IMR-90 (cell line): ENCODE data around the gene RAD21L1. TPM values are rescaled to one million over a fixed set of nuclear protein-coding genes. Genes with fewer than 3 reads are reported as not detected.

Experiments
- ATAC-seq: fragments of 200-7000 bp; cut with Tn5 transposase; 2 replicates; pipeline ENCODE4 v1.9.1; 2020; ENCODE audit warnings: low read depth, mild to moderate bottlenecking, moderate library complexity
- BruUV-seq: library from RNA; stranded (reverse); fragments of 400-500 nt; replicated peaks from 2 replicates; lab custom pipeline; 2021; lab: Mats Ljungman, UMichigan
- CTCF ChIA-PET: fragments of 300-600 bp; formaldehyde crosslinking; extraction: SDS; loops from one replicate; lab custom pipeline; 2021; ENCODE audit warnings: antibody characterized with exemption; lab: Yijun Ruan, JAX
- POLR2A ChIA-PET: fragments of 300-600 bp; sonication (Branson Sonifier 250); formaldehyde crosslinking; loops from one replicate; lab custom pipeline; 2022; ENCODE audit warnings: antibody characterized with exemption; ENCODE audit not compliant: unreplicated experiment; lab: Charles Lee
- DNase-seq: peaks from one replicate; pipeline ENCODE4 v3.0.0; 2013
- H2AFZ ChIP-seq: replicated peaks from 2 replicates; pipeline ENCODE3; 2013; ENCODE audit warnings: low read length, mild to moderate bottlenecking; ENCODE audit not compliant: poor library complexity
- H2AK5ac ChIP-seq: 2 replicates; pipeline ENCODE4 v1.6.1; 2013; ENCODE audit warnings: low read depth, low read length, inconsistent platforms
- H2AK9ac ChIP-seq: replicated peaks from 2 replicates; pipeline ENCODE3; 2013; ENCODE audit warnings: mild to moderate bottlenecking, low read depth, low read length, moderate library complexity; ENCODE audit not compliant: poor library complexity
- H2BK120ac ChIP-seq: 2 replicates; pipeline ENCODE4 v1.6.1; 2013; ENCODE audit warnings: low read depth, low read length, inconsistent platforms
- H2BK15ac ChIP-seq: 3 replicates; pipeline ENCODE4 v1.6.1; 2013; ENCODE audit warnings: low read depth, low read length, inconsistent platforms
- H2BK20ac ChIP-seq: 2 replicates; pipeline ENCODE4 v1.6.1; 2013; ENCODE audit warnings: low read depth, mild to moderate bottlenecking, inconsistent platforms, low read length, moderate library complexity
- H2BK5ac ChIP-seq: 2 replicates; pipeline ENCODE4 v1.6.1; 2013; ENCODE audit warnings: mild to moderate bottlenecking, low read depth, low read length, inconsistent platforms; ENCODE audit not compliant: poor library complexity, severe bottlenecking
- H3K14ac ChIP-seq: replicated peaks from 2 replicates; pipeline ENCODE4 v1.6.1; 2013; ENCODE audit warnings: low read depth, low read length, inconsistent platforms
- H3K18ac ChIP-seq: 2 replicates; pipeline ENCODE4 v1.6.1; 2013; ENCODE audit warnings: low read depth, low read length, control low read depth
- H3K23ac ChIP-seq: 2 replicates; pipeline ENCODE4 v1.6.1; 2013; ENCODE audit warnings: low read depth, low read length, inconsistent platforms
- H3K27ac ChIP-seq: 2 replicates; pipeline ENCODE4 v1.5.1; 2013; ENCODE audit warnings: mild to moderate bottlenecking, control low read depth, low read length; ENCODE audit not compliant: insufficient read depth
- H3K27me3 ChIP-seq: 2 replicates; pipeline ENCODE4 v1.6.1; 2013; ENCODE audit warnings: low read length; ENCODE audit not compliant: control insufficient read depth, insufficient read depth
- H3K36me3 ChIP-seq: 2 replicates; pipeline ENCODE4 v1.6.1; 2013; ENCODE audit warnings: low read length, mixed read lengths; ENCODE audit not compliant: control insufficient read depth, insufficient read depth
- H3K4ac ChIP-seq: 2 replicates; pipeline ENCODE4 v1.6.1; 2013; ENCODE audit warnings: low read depth, low read length, inconsistent platforms
- H3K4me1 ChIP-seq: 2 replicates; pipeline ENCODE4 v1.6.1; 2013; ENCODE audit warnings: low read length, mixed read lengths; ENCODE audit not compliant: control insufficient read depth, insufficient read depth
- H3K4me2 ChIP-seq: 2 replicates; pipeline ENCODE4 v1.6.1; 2013; ENCODE audit warnings: low read depth, mild to moderate bottlenecking, control low read depth, low read length, moderate library complexity
- H3K4me3 ChIP-seq: 2 replicates; pipeline ENCODE4 v1.5.1; 2013; ENCODE audit warnings: low read depth, mild to moderate bottlenecking, control low read depth, low read length, moderate library complexity; ENCODE audit not compliant: insufficient read depth
- H3K56ac ChIP-seq: 2 replicates; pipeline ENCODE4 v1.6.1; 2013; ENCODE audit warnings: low read length, inconsistent platforms; ENCODE audit not compliant: insufficient read depth; ENCODE audit errors: extremely low read depth
- H3K79me1 ChIP-seq, 2 experiments: 2 replicates each; pipeline ENCODE4 v1.6.1; 2013; ENCODE audit warnings: low read length in 2 of 2, inconsistent platforms in 1 of 2, low read depth in 1 of 2
- H3K9ac ChIP-seq: 2 replicates; pipeline ENCODE4 v1.6.1; 2013; ENCODE audit warnings: low read depth, low read length, control low read depth
- H3K9me1 ChIP-seq: 2 replicates; pipeline ENCODE4 v1.6.1; 2013; ENCODE audit warnings: low read length, inconsistent platforms; ENCODE audit not compliant: insufficient read depth
- H3K9me3 ChIP-seq: 2 replicates; pipeline ENCODE4 v1.6.1; 2013; ENCODE audit warnings: low read length; ENCODE audit not compliant: control insufficient read depth, insufficient read depth
- H4K20me1 ChIP-seq: 2 replicates; pipeline ENCODE4 v1.6.1; 2013; ENCODE audit warnings: low read length, inconsistent platforms; ENCODE audit not compliant: insufficient read depth
- H4K5ac ChIP-seq: 2 replicates; pipeline ENCODE4 v1.6.1; 2013; ENCODE audit warnings: mild to moderate bottlenecking, low read depth, low read length, control low read depth
- H4K8ac ChIP-seq, 2 experiments: 2 replicates each; pipeline ENCODE4 v1.6.1; 2013; ENCODE audit warnings: low read depth in 2 of 2, low read length in 2 of 2, control low read depth in 1 of 2, inconsistent platforms in 1 of 2
- H4K91ac ChIP-seq: 2 replicates; pipeline ENCODE4 v1.6.1; 2013; ENCODE audit warnings: low read depth, low read length, inconsistent platforms; ENCODE audit not compliant: insufficient read depth
- FOS ChIP-seq: fragments of 150-350 bp; IDR thresholded peaks from 2 replicates; pipeline ENCODE4 v1.6.1; 2016; ENCODE audit warnings: low read depth, low read length
- MAZ ChIP-seq: IDR thresholded peaks from 2 replicates; pipeline ENCODE4 v1.6.1; 2012; ENCODE audit warnings: low read depth, mild to moderate bottlenecking, low read length, improper control_type of control experiment, moderate library complexity, borderline replicate concordance
- MXI1 ChIP-seq: IDR thresholded peaks from 2 replicates; pipeline ENCODE4 v1.6.1; 2012; ENCODE audit warnings: low read depth, mild to moderate bottlenecking, low read length, moderate library complexity, borderline replicate concordance
- NFE2L2 ChIP-seq: fragments of 150-350 bp; IDR thresholded peaks from 2 replicates; pipeline ENCODE4 v1.6.1; 2016; ENCODE audit warnings: low read depth, mild to moderate bottlenecking, low read length
- POLR2A ChIP-seq: IDR thresholded peaks from 2 replicates; pipeline ENCODE4 v1.6.1; 2012; ENCODE audit warnings: mild to moderate bottlenecking, low read depth, low read length
- RCOR1 ChIP-seq: IDR thresholded peaks from 2 replicates; pipeline ENCODE4 v1.6.1; 2012; ENCODE audit warnings: mild to moderate bottlenecking, low read length, improper control_type of control experiment; ENCODE audit not compliant: insufficient replicate concordance
- RFX5 ChIP-seq: IDR thresholded peaks from 2 replicates; pipeline ENCODE4 v1.8.0; 2012; ENCODE audit warnings: low read depth, mild to moderate bottlenecking, low read length, moderate library complexity
- SMC3 ChIP-seq: fragments of 150-350 bp; IDR thresholded peaks from 2 replicates; pipeline ENCODE4 v1.6.1; 2016; ENCODE audit warnings: low read depth, mild to moderate bottlenecking, antibody characterized with exemption, low read length, moderate library complexity
- WGBS, 2 experiments: methylation state at CpG; one replicate each; pipeline versions ENCODE4 v1.1.5 to v1.1.7; 2013; ENCODE audit warnings: missing lambda C conversion rate in 2 of 2; ENCODE audit not compliant: insufficient read length in 1 of 2; ENCODE audit errors: extremely low coverage in 2 of 2; 5-methylcytosine and 5-hydroxymethylcytosine counted together
- dilution Hi-C: fragments of 300-500 bp; cut with HindIII; formaldehyde crosslinking; loops from one replicate; pipeline ENCODE4 v1.14.3; 2018; ENCODE audit warnings: low sequenced_read_pairs; ENCODE audit not compliant: unreplicated experiment
- in situ Hi-C: fragments of 300-500 bp; cut with MboI; formaldehyde crosslinking; loops from 3 replicates; pipeline ENCODE4 v1.14.3; 2019; ENCODE audit warnings: low sequenced_read_pairs, inconsistent platforms, mixed read lengths
- intact Hi-C: fragments of 100-400 bp; cut with micrococcal nuclease; formaldehyde crosslinking; loops from 2 replicates; pipeline ENCODE4 v1.10.0; 2022
- polyA plus RNA-seq, 3 experiments: library from polyadenylated mRNA; depleted of rRNA; stranded (reverse); fragments of >200 nt; gene quantifications; 2 replicates each; pipeline ENCODE4 v1.2.3, GENCODE V29; 2012; ENCODE audit warnings: low replicate concordance in 1 of 3
- total RNA-seq: library from RNA; depleted of rRNA; stranded (reverse); fragments of >200 nt; gene quantifications from 2 replicates; pipeline ENCODE4 v1.2.3, GENCODE V29; 2012
- TF ChIP-seq, protein P1 (sequence below): conservative IDR thresholded peaks from 2 replicates; pipeline ENCODE4 v1.5.1; 2012; ENCODE audit warnings: mild to moderate bottlenecking, low read depth, low read length, improper control_type of control experiment
- TF ChIP-seq, protein P2 (sequence below): fragments of 150-350 bp; IDR thresholded peaks from 2 replicates; pipeline ENCODE4 v1.6.1; 2017; ENCODE audit warnings: mild to moderate bottlenecking, antibody characterized with exemption, low read length, low read depth

The RAD21L1 gene
- total and polyA plus RNA-seq, 2 of the 4 experiments (the other 2 are of a cell fraction), result not detected

DNA sequence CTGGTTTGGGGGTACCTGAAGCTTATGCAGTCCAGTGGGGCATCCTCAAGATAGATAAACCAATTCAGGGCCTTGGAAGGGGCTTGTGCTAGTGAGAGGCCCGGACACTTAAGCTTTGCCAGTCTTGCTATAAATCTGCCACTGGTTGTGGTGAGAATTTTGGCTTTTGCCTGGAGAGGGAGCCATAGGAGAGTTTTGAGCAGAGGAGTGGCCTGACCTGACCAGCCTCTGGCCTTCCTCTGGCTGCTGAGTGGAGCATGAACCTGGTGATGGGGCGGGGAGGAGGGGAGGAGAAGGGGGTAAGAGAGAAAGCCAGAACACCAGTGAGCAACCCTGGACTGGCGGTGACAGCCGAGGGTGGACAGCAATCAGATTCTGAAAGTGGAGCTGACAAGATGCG, 48.2 kb upstream of the RAD21L1 start:
- H3K4ac ChIP-seq, result no peak overlapping the region
- H4K20me1 ChIP-seq, result no peaks in the 10 kb centered on the region
- H3K27me3 ChIP-seq, result peaks cover 4% of the 10 kb centered on the region; the same call in 1 of the 2 replicates
- dilution Hi-C loops (no loop called here), intact Hi-C loops (no loop called here), in situ Hi-C loops (no loop called here)
- H4K5ac ChIP-seq, result no peak overlapping the region
- no peak overlapping the region for H2AFZ ChIP-seq
- TF ChIP-seq RCOR1, result no peak
- TF ChIP-seq RFX5, result no peak
- TF ChIP-seq, protein P1, sequence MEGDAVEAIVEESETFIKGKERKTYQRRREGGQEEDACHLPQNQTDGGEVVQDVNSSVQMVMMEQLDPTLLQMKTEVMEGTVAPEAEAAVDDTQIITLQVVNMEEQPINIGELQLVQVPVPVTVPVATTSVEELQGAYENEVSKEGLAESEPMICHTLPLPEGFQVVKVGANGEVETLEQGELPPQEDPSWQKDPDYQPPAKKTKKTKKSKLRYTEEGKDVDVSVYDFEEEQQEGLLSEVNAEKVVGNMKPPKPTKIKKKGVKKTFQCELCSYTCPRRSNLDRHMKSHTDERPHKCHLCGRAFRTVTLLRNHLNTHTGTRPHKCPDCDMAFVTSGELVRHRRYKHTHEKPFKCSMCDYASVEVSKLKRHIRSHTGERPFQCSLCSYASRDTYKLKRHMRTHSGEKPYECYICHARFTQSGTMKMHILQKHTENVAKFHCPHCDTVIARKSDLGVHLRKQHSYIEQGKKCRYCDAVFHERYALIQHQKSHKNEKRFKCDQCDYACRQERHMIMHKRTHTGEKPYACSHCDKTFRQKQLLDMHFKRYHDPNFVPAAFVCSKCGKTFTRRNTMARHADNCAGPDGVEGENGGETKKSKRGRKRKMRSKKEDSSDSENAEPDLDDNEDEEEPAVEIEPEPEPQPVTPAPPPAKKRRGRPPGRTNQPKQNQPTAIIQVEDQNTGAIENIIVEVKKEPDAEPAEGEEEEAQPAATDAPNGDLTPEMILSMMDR, result no peak
- no peak for TF ChIP-seq MXI1
- no peak for TF ChIP-seq SMC3
- TF ChIP-seq NFE2L2, result no peak
- TF ChIP-seq POLR2A, result no peak
- TF ChIP-seq, protein P2, sequence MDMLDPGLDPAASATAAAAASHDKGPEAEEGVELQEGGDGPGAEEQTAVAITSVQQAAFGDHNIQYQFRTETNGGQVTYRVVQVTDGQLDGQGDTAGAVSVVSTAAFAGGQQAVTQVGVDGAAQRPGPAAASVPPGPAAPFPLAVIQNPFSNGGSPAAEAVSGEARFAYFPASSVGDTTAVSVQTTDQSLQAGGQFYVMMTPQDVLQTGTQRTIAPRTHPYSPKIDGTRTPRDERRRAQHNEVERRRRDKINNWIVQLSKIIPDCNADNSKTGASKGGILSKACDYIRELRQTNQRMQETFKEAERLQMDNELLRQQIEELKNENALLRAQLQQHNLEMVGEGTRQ, result no peak
- TF ChIP-seq MAZ, result no peak
- no peak for TF ChIP-seq FOS
- H3K9ac ChIP-seq, result no peak overlapping the region
- ATAC-seq (peak; percentile 38; the same call in 1 of the 2 replicates), DNase-seq (peak; percentile 3)
- no peak overlapping the region for H3K4me3 ChIP-seq
- no peak overlapping the region for H2BK5ac ChIP-seq
- no peak overlapping the region for H3K14ac ChIP-seq
- no peak overlapping the region for H2BK15ac ChIP-seq
- H3K9me1 ChIP-seq, result peaks cover 9% of the 10 kb centered on the region; the same call in 1 of the 2 replicates
- no peak overlapping the region for H3K23ac ChIP-seq
- H2BK120ac ChIP-seq, result no peak overlapping the region
- H3K56ac ChIP-seq, result no peak overlapping the region
- no peak overlapping the region for H2AK9ac ChIP-seq
- no peak overlapping the region for H2AK5ac ChIP-seq
- H2BK20ac ChIP-seq, result no peak overlapping the region
- H3K4me2 ChIP-seq, result no peak overlapping the region
- CTCF ChIA-PET, result no interaction called here
- POLR2A ChIA-PET, result no interaction called here
- no peak overlapping the region for H4K91ac ChIP-seq
- no peaks in the 10 kb centered on the region for H3K4me1 ChIP-seq
- H3K36me3 ChIP-seq, result peaks cover 2% of the 10 kb centered on the region; the same call in 1 of the 2 replicates
- no TSS peak for BruUV-seq
- H3K79me1 ChIP-seq, result no peaks in the 10 kb centered on the region
- no peaks in the 10 kb centered on the region for H3K9me3 ChIP-seq
- H3K18ac ChIP-seq, result no peak overlapping the region
- no peak overlapping the region for H3K27ac ChIP-seq
- WGBS, 2 experiments, result 97% methylated on average over 5 of the region's 5 CpGs; no CpG with 5 or more reads in 1 of the 2 experiments
- no peak overlapping the region for H4K8ac ChIP-seq
